GM21360 (cell line): ENCODE results near the gene BBIP1.

Experiments
- ATAC-seq: cut with Tn5 transposase; IDR thresholded peaks from one replicate; pipeline ENCODE4 v1.9.1; 2021; ENCODE audit warnings: mild to moderate bottlenecking, moderate library complexity; ENCODE audit not compliant: unreplicated experiment

BBIP1 gene

GRCh38 chr10:110918643-110919348 is at the start of gene BBIP1:
Gene BBIP1 (minus strand): TSS chr10:110919180. CDS start chr10:110918157, 1,023 bp downstream.
- ATAC-seq: peak; percentile 86

GRCh38 chr10:110967645-110968044 is 48.7 kb upstream of the BBIP1 start:
- ATAC-seq: no peak

- no peak for ATAC-seq
Observed at GRCh38 chr10:110967009-110967630, 48.1 kb upstream of the BBIP1 start.

GRCh38 chr10:110966146-110966545 is 47.2 kb upstream of the BBIP1 start:
- ATAC-seq: no peak

- ATAC-seq: no peak
Observed at GRCh38 chr10:110965216-110965615, 46.2 kb upstream of the BBIP1 start.

GRCh38 chr10:110964681-110965080 is 45.7 kb upstream of the BBIP1 start:
- no peak for ATAC-seq

GRCh38 chr10:110963162-110963561 is 44.2 kb upstream of the BBIP1 start:
- no peak for ATAC-seq

- ATAC-seq: no peak
Observed at GRCh38 chr10:110962443-110962842, 43.5 kb upstream of the BBIP1 start.

- no peak for ATAC-seq
Observed at GRCh38 chr10:110960333-110960712, 41.3 kb upstream of the BBIP1 start.

GRCh38 chr10:110959379-110960332 is 40.7 kb upstream of the BBIP1 start:
- no peak for ATAC-seq

- ATAC-seq: no peak
Observed at GRCh38 chr10:110957606-110958005, 38.6 kb upstream of the BBIP1 start.

- ATAC-seq: no peak
Observed at GRCh38 chr10:110951381-110951780, 32.4 kb upstream of the BBIP1 start.

GRCh38 chr10:110947061-110947595 is 28.1 kb upstream of the BBIP1 start:
- ATAC-seq: no peak

GRCh38 chr10:110946496-110946895 is 27.5 kb upstream of the BBIP1 start:
- ATAC-seq: no peak

- ATAC-seq: no peak
Observed at GRCh38 chr10:110944792-110945396, 25.9 kb upstream of the BBIP1 start.

- ATAC-seq: no peak
Observed at GRCh38 chr10:110939419-110939818, 20.4 kb upstream of the BBIP1 start.

- no peak for ATAC-seq
Observed at GRCh38 chr10:110936757-110937156, 17.8 kb upstream of the BBIP1 start.

GRCh38 chr10:110932505-110933180 is 13.7 kb upstream of the BBIP1 start:
- ATAC-seq: no peak

- no peak for ATAC-seq
Observed at GRCh38 chr10:110931769-110932381, 12.9 kb upstream of the BBIP1 start.

GRCh38 chr10:110927461-110927860 is 8.5 kb upstream of the BBIP1 start:
- no peak for ATAC-seq
